HG03095 (cell line): ENCODE results near the gene UBXN7.
"Not testable (repeated sequence)": the region's sequence is repeated elsewhere in the genome, so short reads cannot be mapped to it uniquely, and the experiment has no call there.

Experiments used
- ATAC-seq: cut with Tn5 transposase; IDR thresholded peaks from one replicate; pipeline ENCODE4 v1.9.1; 2021; ENCODE audit warnings: moderate library complexity; ENCODE audit not compliant: unreplicated experiment

Gene UBXN7

DNA sequence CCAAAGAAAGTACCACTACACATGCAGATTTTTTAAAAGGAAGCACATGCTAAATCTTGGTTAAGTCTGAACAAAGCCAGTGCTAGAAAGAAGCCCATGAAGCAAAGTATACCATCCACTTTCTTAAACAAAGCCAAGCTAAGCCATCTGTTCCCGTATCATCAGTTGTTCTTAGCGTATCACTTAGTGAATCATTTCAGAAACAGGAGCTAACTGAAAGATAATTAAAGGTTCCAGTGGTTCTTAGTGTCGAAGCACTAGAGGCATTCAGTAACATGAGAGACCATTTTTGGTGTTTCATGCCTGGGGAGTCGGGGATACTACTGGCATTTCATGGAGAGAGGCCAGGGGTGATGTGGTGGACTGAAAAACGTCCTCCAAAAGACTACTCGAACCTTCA lies 12.8 kb downstream of the UBXN7 start:
- ATAC-seq: no peak

DNA sequence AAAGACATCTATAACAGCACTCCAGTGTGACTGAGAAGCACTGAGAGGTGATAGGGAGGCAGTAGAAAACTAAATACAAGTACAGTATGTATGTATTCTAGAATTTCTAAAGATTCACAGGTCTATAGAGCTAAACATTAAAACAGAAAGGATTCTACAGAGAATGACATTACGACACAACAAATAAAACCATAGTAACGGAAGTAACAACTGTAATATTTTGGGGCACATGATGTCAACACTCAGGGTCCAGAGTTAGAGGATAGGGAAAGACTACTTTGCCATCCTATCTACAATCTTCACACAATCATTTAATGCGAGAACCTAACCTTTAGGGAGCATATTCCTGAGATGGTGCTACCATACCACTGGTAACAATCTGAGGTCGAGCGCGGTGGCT lies 13.6 kb downstream of the UBXN7 start:
- no peak for ATAC-seq

DNA sequence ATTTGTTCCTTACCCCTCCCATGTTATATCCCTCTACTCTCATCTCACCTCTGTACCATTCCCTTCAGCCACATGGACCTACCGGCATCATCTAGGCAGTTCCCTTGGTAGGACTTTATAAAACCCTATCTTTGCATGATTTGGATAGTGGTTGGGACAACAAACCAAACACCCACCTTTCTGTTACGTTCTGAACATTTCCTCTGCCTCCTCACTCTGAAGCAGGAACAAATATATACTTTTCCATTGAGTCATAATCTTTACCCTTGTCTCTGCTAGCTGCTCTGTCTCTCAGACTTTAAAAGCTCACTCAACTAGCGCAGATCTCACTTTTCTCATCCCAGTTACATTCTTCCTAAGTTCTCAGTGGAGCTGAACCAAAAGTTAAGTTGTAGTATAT lies 17.8 kb downstream of the UBXN7 start:
- ATAC-seq: no peak

DNA sequence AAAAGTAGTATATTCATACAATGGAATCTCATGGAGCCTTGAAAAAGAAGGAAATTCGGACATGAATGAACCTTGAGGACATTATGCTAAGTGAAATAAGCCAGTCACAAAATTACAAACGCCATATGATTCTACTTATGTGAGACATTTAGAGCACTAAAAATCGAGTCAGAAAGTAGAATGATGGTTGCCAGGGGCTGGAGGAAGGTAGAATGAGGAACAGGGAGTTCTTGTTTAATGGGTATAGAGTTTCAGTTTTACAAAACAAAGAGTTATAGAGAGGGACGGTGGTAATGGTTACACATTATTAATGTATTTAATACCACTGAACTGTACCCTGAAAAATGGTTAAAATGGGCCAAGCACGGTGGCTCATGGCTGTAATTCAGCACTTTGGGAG lies 19.5 kb downstream of the UBXN7 start:
- peak; percentile 78 for ATAC-seq

DNA sequence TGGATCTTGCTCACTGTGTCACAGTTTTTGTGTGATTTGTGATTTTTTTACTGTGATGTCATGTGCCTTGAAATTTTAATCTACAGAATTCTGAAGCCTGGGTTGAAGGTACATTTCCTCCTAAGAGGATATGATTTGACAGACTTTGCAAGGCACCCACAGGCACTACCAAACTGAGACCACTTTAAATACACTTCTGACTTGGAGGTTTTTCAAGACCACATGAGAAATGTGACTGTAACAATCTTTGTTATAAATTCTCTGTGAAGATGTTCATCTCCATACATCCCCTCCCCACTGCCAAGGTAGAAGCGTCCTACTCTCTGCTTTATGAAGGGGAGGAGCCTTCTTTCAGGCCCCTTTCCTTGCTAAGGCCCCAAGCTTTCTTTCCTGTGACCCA lies 22.8 kb downstream of the UBXN7 start:
- ATAC-seq: no peak

DNA sequence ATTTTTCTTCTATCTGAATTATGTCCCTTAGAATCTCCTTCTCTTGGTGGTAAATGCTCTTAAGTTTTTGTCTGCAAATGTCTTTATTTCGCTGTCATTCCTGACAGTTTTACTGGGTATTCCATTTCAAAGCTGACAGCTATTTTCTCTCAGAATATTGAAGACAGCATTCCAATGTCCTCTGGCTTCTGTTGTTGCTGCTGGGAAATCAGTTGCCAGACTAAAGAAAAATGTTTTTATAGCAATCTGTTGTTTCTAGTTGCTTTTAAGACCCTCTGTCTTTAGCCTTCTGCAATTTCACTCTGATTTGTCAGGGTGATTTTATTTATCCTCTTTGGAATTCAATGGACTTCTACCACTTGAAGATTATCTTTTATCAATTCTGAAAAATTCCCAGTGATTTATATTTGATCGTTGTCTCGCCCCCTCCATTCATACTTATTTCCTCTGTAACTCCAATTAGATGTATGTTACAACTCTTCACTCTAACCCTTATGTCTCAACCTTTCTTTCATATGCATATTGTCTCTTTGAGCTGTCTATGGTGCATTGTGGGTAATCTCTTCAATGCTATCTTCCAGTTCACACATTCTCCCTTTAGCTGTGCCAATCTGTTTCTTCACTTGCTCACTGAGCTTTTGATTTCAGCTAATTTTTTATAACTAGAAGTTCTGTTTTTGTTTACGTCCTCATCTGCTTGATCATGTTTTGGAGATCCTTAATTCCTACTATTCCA lies 23.5 kb downstream of the UBXN7 start:
- ATAC-seq: no peak

DNA sequence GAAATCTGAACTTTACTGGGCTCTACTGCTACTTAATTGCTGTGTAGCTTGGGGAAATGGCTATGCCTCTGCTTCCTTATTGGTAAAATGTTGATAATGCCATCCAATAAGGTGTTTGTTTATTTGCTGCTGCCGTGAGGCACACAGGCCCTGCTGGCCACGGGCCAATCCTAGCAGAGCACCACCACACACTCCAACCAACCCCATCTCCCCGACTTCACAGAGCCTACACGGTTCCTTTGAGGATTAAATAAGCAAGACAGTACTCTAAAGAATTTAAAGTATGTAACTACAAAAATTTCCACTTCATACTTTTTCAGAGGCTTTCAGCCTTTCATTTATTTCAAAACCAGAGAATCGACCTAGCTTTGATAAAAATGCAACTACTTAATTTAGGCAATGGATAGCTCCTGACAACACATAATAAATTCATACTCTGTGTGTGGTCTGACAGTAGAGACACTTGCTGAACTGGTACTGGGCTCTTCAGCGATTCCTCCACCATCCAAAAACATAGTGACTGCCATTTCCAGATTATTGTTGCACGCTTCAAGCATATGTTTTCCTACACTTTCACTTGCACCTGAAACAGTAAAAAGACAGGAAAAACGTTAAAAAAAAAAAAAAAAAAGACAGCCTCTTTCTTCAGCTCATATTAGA lies 25.3 kb downstream of the UBXN7 start:
- no peak for ATAC-seq

DNA sequence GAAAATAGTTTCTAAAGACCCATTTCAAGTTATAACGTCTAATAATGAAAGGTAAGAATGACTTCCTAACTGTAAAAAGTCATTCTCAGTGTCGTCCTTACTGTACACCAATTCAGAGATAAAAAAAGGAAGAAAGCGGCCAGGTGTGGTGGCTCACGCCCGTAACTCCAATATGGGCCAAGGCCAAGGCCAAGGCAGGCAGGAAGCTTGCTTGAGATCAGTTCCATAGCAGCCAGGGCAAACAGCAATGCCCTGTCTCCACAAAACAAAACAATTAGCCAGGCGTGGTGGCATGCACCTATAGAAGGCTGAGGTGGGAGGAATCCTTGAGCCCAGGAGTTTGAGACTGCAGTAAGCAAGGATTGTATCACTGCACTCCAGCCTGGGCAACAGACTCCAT lies 31.9 kb downstream of the UBXN7 start:
- no peak for ATAC-seq

DNA sequence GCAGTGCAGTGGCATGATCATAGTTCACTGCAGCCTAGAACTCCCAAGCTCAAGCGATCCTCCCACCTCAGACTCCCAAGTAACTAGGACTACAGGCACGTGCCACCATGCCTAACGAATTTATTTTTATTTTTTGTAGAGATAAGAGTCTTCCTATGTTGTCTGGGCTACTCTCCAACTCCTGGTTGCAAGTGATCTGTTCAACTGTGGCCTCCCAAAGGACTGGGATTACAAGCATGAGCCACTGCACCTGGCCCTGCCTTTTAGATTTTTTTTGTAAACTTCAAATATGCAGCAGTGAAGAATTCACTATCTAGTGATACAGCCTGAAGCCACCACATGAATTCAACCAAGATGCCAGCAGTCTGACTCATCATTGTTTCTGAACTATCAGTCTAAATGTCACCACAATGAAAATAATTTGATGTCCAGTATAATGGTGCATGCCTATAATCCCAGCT lies 32.7 kb downstream of the UBXN7 start:
- no peak for ATAC-seq

DNA sequence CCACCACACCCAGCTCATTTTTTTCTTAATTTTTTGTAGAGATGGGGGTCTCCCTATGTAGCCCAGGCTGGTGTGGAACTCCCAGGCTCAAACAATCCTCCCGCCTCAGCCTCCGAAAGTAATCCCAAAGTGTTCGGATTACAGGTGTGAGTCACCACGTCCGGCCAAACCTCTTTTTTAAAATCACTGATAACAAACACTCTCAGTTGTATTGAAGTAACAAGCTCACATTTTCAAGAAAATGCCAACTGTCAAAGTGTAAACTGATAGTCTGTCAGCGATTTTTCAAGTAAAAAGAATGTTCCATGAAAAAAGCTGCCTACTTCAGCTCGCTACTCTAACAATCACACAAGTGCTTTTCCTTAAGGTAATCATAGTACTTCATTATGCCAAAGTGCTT lies 33.4 kb downstream of the UBXN7 start:
- no peak for ATAC-seq

DNA sequence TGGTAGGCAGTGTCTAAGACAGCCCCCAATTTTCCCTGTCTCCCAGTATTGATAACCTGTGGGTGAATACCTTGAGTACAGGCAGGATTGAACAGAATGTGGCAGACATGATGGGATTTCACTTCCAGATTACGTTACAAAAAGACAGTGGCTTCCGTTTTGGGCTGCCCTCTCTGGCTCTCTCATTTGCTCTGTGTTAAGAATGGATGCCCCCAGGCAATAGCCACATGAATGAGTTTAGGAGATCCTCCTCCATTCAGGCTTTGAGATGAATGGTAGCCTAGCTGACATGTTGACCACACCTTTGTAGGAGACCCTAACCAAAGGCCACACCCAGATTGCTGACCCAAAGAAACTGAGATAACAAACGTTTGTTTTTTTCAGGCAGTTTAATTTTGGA lies 34.3 kb downstream of the UBXN7 start:
- no peak for ATAC-seq

DNA sequence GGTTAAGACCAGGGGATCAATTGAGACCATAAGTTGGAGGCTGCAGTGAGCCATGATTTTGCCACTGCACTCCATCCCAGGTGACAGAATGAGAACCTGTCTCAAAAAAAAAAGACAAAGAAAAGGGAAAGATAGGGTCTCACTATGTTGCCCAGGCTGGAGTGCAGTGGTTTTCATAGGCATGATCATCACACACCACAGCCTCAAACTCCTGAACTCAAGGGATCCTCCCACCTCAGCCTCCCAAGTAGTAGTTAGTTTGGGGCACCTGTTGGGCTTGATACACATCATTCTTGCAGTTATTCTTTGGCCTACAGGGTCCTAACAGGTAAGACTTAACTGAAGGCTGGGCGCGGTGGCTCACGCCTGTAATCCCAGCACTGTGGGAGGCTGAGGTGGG lies 42.1 kb downstream of the UBXN7 start:
- ATAC-seq: no peak

DNA sequence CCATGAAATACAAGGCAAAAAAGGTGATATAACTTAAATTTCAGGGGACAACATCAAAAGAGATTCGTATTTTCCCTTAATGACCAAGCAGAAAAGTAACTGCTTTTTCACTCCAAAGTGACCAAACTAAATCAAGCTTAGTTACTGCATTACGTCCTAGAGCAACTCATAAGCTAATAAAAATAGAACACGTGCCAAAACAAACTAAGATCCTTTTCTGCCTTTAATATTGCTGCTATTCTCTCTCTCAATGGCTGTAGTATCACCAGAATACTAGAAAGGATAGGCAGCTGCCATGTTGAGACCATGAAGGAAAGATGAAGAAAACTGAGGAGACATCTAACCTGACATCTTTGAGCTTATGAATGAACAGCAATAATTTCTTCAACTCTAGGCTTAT lies 43.3 kb downstream of the UBXN7 start:
- no peak for ATAC-seq

DNA sequence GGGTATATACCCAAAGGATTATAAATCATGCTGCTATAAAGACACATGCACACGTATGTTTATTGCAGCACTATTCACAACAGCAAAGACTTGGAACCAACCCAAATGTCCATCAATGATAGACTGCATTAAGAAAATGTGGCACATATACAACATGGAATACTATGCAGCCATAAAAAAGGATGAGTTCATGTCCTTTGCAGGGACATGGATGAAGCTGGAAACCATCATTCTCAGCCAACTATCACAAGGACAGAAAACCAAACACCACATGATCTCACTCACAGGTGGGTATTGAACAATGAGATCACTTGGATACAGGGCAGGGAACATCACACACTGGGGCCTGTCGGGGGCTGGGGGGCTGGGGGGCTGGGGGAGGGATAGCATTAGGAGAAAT lies 44.3 kb downstream of the UBXN7 start:
- not testable (repeated sequence) for ATAC-seq

DNA sequence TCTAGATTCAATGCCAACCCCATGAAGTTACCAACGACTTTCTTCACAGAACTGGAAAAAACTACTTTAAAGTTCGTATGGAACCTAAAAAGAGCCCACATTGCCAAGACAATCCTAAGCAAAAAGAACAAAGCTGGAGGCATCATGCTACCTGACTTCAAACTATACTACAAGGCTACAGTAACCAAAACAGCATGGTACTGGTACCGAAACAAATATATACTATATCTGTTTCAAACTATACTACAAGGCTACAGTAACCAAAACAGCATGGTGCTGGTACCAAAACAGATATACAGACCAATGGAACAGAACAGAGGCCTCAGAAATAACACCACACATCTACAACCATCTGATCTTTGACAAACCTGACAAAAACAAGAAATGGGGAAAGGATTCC lies 45.4 kb downstream of the UBXN7 start:
- ATAC-seq: not testable (repeated sequence)

DNA sequence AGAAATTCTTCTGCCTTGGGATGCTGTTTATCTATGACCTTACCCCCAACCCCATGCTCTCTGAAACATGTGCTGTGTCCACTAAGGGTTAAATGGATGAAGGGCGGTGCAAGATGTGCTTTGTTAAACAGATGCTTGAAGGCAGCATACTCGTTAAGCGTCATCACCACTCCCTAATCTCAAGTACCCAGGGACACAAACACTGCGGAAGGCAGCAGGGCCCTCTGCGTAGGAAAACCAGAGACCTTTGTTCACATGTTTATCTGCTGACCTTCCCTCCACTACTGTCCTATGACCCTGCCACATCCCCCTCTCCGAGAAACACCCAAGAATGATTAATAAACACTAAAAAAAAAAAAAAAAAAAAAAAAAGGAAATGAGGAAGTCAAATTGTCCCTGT lies 46.2 kb downstream of the UBXN7 start:
- ATAC-seq: not testable (repeated sequence)

DNA sequence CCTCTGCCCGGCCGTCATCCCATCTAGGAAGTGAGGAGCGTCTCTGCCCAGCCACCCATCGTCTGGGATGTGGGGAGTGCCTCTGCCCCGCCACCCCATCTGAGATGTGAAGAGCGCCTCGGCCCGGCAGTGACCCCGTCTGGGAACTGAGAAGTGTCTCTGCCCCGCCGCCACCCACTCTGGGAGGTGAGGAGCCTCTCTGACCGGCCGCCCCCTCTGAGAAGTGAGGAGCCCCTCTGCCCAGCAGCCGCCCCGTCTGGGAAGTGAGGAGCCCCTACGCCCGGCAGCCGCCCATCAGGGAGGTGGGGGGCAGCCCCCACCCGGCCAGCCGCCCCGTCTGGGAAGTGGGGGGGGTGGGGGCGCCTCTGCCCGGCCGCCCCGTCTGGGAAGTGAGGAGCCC lies 46.8 kb downstream of the UBXN7 start:
- not testable (repeated sequence) for ATAC-seq

DNA sequence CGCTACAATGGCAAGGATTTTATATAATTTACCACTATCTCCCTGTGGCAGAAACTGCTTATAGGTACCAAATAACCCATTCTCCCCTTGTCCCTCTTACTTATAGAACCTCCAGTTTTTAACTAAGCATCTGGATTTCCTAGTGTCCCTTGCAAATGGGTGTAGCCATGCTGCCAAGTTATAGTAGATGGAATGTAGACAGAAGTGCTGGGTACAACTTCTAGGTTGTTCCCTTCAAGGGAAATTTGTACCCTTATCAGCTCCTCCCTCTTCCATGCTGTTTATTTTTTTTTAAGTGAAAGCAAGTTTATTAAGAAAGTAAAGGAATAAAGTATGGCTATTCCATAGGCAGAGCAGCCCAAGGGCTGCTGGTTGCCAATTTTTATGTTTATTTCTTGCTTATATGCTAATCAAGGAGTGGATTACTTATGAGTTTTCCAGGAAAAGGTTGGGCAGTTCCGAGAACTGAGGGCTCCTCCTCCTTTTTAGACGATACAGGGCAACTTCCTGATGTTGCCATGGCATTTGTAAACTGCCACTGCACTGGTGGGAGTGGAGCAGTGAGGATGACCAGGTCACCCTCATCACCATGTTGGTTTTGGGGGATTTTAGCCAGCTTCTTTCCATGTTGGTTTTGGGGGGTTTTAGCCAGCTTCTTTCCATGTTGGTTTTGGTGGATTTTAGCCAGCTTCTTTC lies 53.9 kb downstream of the UBXN7 start:
- no peak for ATAC-seq

DNA sequence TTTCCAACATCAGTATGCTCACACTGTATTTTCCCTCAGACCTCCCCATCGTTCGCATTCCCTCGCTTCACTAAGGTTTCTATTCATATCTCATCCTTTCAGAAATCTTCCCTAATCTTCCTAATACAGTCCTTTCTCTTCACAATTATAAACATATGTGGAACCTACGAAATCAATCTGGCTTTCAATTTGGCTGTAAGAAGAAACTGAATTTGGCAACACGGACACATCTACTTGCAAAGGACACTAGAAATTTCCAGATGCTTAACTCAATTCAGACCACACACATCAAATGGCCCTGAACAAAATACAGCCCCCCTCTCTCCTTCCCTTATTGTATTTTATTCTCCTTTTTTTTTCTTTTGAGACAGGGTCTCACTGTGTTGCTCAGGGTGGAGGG lies 54.9 kb downstream of the UBXN7 start:
- no peak for ATAC-seq

DNA sequence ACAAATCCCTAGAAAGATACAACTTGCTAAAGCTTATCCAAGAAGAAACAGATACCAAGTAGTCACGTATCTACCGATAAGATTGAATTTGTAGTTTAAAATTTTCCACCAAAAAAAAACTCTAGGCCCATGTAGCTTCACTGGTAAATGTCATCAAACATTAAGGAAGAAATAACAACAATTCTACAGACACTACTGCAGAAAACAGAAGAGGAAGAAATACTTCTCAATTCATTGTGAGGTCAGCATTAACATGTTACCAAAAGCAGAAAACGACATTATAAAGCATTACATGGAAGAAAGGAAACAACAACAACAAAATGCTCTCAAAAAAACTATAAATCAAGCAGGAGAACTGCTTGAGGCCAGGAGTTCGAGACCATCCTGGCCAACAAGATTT lies 66.5 kb downstream of the UBXN7 start:
- ATAC-seq: no peak

DNA sequence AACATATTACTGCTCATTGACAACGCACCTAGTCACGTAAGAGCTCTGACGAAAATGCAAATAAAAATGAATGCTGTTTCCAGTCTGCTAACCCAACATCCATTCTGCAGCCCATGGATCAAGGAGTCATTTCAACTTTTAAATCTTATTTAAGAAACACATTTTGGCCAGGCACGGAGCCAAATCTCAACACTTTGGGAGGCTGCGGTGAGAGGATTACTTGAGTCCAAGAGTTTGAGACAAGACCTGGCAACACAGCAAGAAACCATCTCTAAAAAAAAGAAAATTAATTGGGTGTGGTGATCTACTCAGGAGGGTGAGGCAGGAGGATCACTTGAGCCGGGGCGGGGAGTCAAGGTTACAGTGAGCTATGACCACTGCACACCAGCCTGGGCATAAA lies 71.6 kb downstream of the UBXN7 start:
- ATAC-seq: no peak

DNA sequence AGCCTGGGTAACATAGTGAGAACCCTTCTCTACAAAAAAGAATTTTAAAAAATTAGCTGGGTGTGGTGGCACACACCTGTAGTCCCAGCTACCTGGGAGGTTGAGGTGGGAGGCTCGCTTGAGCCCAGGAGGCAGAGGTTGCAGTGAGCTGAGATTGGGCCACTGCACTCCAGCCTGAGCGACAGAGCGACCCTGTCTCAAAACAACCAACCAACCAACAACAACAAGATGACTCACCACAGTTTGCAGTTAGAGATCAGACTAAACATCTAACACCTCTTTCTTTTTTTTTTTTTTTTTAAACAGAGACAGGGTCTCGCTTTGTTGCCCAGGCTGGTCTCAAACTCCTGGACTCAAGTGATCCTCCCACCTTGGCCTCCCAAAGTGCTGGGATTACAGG lies 73.7 kb downstream of the UBXN7 start:
- not testable (repeated sequence) for ATAC-seq
